ENCODE data around the gene EML6. TPM values are rescaled to one million over a fixed set of nuclear protein-coding genes. Genes with fewer than 3 reads are reported as not detected.
A peak's percentile ranks its signal among the peaks of the same experiment; 100 is the strongest.

EML6 gene
- total and polyA plus RNA-seq, 10 of the 15 experiments (the other 5 are each of a cell fraction or from before 2014, with no cell fraction given): 0.09 to 0.67 (median 0.21) TPM

GRCh38 chr2:54771166-54771885, 47.9 kb downstream of the EML6 start:
- POLR2A ChIA-PET: no interaction called here
- no peaks in the 10 kb centered on the region for H3K27me3 ChIP-seq (replicated peaks in 1 of 2; ENCODE audit: control insufficient read depth in 2 of 2, insufficient read depth in 2 of 2, low read length in 1 of 2)
- no peaks in the 10 kb centered on the region for H3K4me1 ChIP-seq (ENCODE audit: control insufficient read depth, insufficient read depth, low read length)
- no peak overlapping the region for H2AFZ ChIP-seq (ENCODE audit: control insufficient read depth, low read depth, low read length)
- ATAC-seq: no peak
- SMC1A ChIA-PET (ENCODE audit: uncharacterized antibody, unreplicated experiment): interaction anchor here (1.0 to 1.2 kb wide), 2 partner anchors 21 to 26 kb away, joined by 3 read pairs; no protein-coding TSS in a partner anchor
- H3K27ac ChIP-seq (ENCODE audit: control insufficient read depth, insufficient read depth): no peak overlapping the region
- H4K20me1 ChIP-seq (ENCODE audit: control insufficient read depth, insufficient read depth): no peaks in the 10 kb centered on the region
- FAIRE-seq: no peak
- intact Hi-C loops (cut with micrococcal nuclease; ENCODE audit: unreplicated experiment): no loop called here
- TF ChIP-seq SPI1 (IDR thresholded peaks at IDR 0.05; ENCODE audit: borderline replicate concordance, insufficient read depth, low read depth, low read length) (no peak), BCL3 (IDR thresholded peaks at IDR 0.05; ENCODE audit: borderline replicate concordance, insufficient read depth, low read depth, low read length, poor library complexity, severe bottlenecking) (peak; percentile 24)
- no peak overlapping the region for H3K4me3 ChIP-seq
- in situ Hi-C loops (cut with MboI): no loop called here
- RAD21 ChIA-PET (ENCODE audit: unreplicated experiment): no interaction called here
- BruUV-seq (replicated peaks): no TSS peak
- H3K4me2 ChIP-seq (ENCODE audit: control insufficient read depth, insufficient read depth): no peak overlapping the region
- peaks cover 2% of the 10 kb centered on the region; the same call in 2 of the 3 replicates for H3K9me3 ChIP-seq (replicated peaks; ENCODE audit: control insufficient read depth, insufficient read depth, low read length)
- no peak for DNase-seq (ENCODE audit: low read depth, low spot score)
- CTCF ChIA-PET: interaction anchor here (0.5 to 1.3 kb wide), 2 partner anchors 31 to 101 kb away, joined by 3 to 4 read pairs; no protein-coding TSS in a partner anchor
- no peaks in the 10 kb centered on the region for H3K36me3 ChIP-seq (ENCODE audit: control insufficient read depth in 2 of 2, insufficient read depth in 2 of 2, low read length in 1 of 2)
- WGBS (ENCODE audit: insufficient coverage, insufficient replicate concordance, low lambda C conversion rate, missing lambda C conversion rate): 55% methylated on average over 10 of the region's 10 CpGs
- H3K9ac ChIP-seq (ENCODE audit: control insufficient read depth, insufficient read depth, low read length): no peak overlapping the region
- H3K79me2 ChIP-seq (ENCODE audit: control insufficient read depth, insufficient read depth, low read length): no peaks in the 10 kb centered on the region

- H4K20me1 ChIP-seq (ENCODE audit: control insufficient read depth, insufficient read depth): no peaks in the 10 kb centered on the region
- in situ Hi-C loops (cut with MboI) (no loop called here), intact Hi-C loops (cut with micrococcal nuclease; ENCODE audit: unreplicated experiment) (no loop called here)
- H3K27ac ChIP-seq (ENCODE audit: control insufficient read depth, insufficient read depth): no peak overlapping the region
- H3K27me3 ChIP-seq (replicated peaks in 1 of 2; ENCODE audit: control insufficient read depth in 2 of 2, insufficient read depth in 2 of 2, low read length in 1 of 2): no peaks in the 10 kb centered on the region
- no peaks in the 10 kb centered on the region for H3K4me1 ChIP-seq (ENCODE audit: control insufficient read depth, insufficient read depth, low read length)
- no peak for DNase-seq (ENCODE audit: low read depth, low spot score)
- no peak overlapping the region for H3K4me2 ChIP-seq (ENCODE audit: control insufficient read depth, insufficient read depth)
- no peak overlapping the region for H3K9ac ChIP-seq (ENCODE audit: control insufficient read depth, insufficient read depth, low read length)
- no TSS peak for BruUV-seq (replicated peaks)
- H3K4me3 ChIP-seq: no peak overlapping the region
- ChIA-PET SMC1A (ENCODE audit: uncharacterized antibody, unreplicated experiment) (interaction anchor here (1.0 to 1.2 kb wide), 3 partner anchors 20 to 406 kb away, joined by 3 read pairs; no protein-coding TSS in a partner anchor), POLR2A (no interaction called here), CTCF (interaction anchor here (0.5 to 1.6 kb wide), 4 partner anchors 8 to 101 kb away, joined by 3 to 4 read pairs (median 4); no protein-coding TSS in a partner anchor), RAD21 (ENCODE audit: unreplicated experiment) (no interaction called here)
- FAIRE-seq: no peak
- ATAC-seq: no peak
- no peaks in the 10 kb centered on the region for H3K36me3 ChIP-seq (ENCODE audit: control insufficient read depth in 2 of 2, insufficient read depth in 2 of 2, low read length in 1 of 2)
- H3K9me3 ChIP-seq (replicated peaks; ENCODE audit: control insufficient read depth, insufficient read depth, low read length): peaks cover 2% of the 10 kb centered on the region; the same call in 2 of the 3 replicates
- WGBS (ENCODE audit: insufficient coverage, insufficient replicate concordance, low lambda C conversion rate, missing lambda C conversion rate): 42% methylated on average over 3 of the region's 3 CpGs
- TF ChIP-seq SMAD5 (IDR thresholded peaks at IDR 0.05; ENCODE audit: low read depth) (no peak), EZH2 (IDR thresholded peaks at IDR 0.05; ENCODE audit: borderline replicate concordance, control insufficient read depth, low read depth, low read length) (no peak), JUNB (IDR thresholded peaks at IDR 0.05) (no peak), NKRF (conservative IDR thresholded peaks at IDR 0.05) (no peak), CBX5 (IDR thresholded peaks at IDR 0.05; ENCODE audit: low read depth) (no peak), HDAC2 (IDR thresholded peaks at IDR 0.05) (no peak), SPI1 (IDR thresholded peaks at IDR 0.05; ENCODE audit: borderline replicate concordance, insufficient read depth, low read depth, low read length) (no peak), MYB (IDR thresholded peaks at IDR 0.05; ENCODE audit: borderline replicate concordance, low read depth, low read length) (no peak), ZNF622 (IDR thresholded peaks at IDR 0.05) (no peak)
- H3K79me2 ChIP-seq (ENCODE audit: control insufficient read depth, insufficient read depth, low read length): no peaks in the 10 kb centered on the region
- H2AFZ ChIP-seq (ENCODE audit: control insufficient read depth, low read depth, low read length): no peak overlapping the region
These were observed 48.6 kb downstream of the EML6 start for GRCh38 chr2:54772110-54772509.

Measured in GM12878 (cell line).